Measurements from ENCODE around the gene SHLD1.
A peak's percentile ranks its signal among the peaks of the same experiment; 100 is the strongest.
"Not testable (repeated sequence)": the region's sequence is repeated elsewhere in the genome, so short reads cannot be mapped to it uniquely, and the experiment has no call there.

SHLD1 gene, protein sequence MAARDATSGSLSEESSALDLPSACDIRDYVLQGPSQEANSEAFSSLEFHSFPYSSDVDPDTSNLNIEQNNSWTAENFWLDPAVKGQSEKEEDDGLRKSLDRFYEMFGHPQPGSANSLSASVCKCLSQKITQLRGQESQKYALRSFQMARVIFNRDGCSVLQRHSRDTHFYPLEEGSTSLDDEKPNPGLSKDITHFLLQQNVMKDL

DNA sequence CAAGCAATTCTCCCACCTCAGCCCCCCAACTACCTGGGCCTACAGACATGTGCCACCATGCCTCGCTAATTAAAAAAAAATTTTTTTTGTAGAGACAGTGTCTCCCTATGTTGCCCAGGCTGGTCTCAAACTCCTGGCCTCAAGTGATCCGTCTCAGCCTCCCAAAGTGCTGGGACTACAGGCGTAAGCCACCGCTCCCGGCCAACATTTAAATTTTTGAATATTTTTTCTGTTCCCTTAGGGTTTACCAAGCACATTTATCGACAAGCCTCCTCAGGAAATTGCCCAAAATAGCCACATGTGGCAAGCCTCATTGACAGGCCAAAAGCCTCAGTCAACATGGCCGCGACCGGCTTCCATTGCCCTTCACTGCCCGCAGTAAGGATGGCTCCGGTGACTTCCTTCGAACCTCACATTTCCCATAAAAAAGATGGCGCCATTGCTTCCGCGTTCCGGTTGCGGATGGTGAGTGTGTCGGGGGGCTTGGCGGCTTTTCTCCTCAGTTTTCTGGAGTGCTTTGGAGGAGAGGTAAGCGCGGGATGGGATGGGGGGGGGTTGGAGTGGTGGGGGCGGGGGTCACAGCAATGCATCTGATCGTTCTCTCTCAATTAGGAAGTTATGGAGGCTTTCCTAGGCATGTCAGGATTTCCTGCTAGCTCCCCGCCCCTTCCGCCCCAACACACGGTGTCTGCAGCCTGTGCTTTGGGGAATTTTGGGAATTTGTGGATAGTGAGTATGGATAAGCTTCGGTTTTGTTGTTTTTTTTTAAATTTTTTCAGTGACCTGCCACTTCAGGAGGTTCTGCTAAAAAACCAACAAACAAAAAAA, at the start of gene SHLD1:
Gene SHLD1 (plus strand): TSS at position 450 of the 828 bp plus-strand sequence. CDS start 22,465 bp downstream, outside the sequence.
- DNase-seq: peak; percentile 84 to 87

DNA sequence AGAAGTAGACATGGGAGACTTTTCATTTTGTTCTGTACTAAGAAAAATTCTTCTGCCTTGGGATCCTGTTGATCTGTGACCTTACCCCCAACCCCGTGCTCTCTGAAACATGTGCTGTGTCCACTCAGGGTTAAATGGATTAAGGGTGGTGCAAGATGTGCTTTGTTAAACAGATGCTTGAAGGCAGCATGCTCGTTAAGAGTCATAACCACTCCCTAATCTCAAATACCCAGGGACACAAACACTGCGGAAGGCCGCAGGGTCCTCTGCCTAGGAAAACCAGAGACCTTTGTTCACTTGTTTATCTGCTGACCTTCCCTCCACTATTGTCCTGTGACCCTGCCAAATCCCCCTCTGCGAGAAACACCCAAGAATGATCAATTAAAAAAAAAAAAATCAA, 47.9 kb upstream of the SHLD1 start:
- DNase-seq: not testable (repeated sequence)

DNA sequence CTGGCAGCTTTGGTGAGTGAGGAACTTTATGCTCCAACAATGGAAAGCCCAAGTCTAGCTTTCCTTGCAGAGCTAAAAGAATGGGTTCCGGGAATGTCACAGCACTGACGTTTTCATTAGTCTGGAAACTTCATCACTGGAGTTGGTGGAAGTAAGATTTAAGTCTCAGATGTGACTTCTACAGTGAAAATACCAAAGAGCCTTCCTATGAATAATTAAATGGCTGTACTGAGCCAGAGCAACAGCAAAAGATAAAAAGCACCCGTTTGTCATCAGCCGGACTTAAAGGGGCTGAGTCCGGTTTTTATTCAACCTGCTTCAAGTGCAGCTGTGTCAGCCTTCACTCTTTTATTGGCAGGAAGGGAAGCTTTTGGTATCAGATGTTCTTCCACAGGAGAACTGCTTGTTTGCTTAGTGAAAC, 46.5 kb upstream of the SHLD1 start:
- DNase-seq: no peak

GRCh38 chr20:5705827-5706226, 44.4 kb upstream of the SHLD1 start:
- DNase-seq: no peak

GRCh38 chr20:5706797-5707196, 43.4 kb upstream of the SHLD1 start:
- no peak for DNase-seq

- no peak for DNase-seq
Measured at GRCh38 chr20:5710551-5710950, 39.6 kb upstream of the SHLD1 start.

DNA sequence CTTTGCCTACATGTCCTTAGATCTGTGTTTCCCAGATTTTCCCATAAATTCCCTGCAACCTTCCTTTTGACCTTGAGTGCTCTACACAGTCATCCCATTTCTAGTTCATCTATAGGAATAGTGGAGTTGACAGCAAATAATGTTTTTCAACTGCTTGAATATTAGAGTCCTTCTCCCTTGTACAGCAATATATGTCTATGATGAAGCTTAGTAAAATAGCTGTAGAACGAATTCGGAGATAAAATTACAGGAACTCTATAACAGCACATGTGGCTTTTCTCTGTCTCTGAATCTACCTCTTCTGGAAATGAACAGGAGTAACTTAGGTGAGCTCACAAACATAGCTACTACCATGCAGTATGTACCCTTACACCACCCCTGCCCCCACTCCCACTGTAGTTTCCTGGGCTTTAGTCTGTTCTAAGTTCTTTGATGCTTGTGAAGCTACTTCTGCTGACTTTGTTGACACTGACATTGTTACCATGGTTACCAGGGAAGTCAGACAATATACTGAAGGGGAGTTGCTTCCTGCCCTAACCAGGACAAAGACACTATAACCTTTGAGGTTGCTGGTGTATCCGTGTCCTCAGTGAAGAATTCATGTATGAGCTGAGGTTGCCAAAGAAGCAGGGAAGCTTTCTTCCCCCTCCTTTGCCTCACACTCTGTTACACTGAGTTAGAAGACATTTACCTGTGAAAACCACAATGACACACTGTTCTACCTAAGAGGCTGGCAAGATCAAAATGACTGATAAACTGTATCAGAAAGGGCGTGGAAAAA, 35.8 kb upstream of the SHLD1 start:
- DNase-seq: peak; percentile 92 to 93

- DNase-seq: peak in 1 of 2 donors; percentile 11
Measured at GRCh38 chr20:5715071-5715841, 34.9 kb upstream of the SHLD1 start.

DNA sequence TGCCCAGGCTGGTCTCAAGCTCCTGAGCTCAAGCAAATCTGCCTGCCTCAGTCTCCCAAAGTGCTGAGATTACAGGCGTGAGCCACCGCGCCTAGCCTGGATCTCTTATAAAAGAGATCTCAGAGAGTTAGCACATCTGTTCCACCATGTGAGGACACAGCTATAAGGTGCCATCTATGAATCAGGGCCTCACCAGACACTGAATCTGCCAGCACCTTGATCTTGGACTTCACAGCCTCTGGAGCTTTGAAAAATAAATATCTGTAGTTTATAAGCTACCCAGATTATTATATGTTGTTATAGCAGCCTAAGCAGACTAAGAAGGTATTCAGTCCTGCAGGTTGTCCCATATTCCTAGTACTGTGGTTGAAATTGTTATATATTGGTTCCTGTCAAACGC, 33.2 kb upstream of the SHLD1 start:
- DNase-seq: no peak

DNA sequence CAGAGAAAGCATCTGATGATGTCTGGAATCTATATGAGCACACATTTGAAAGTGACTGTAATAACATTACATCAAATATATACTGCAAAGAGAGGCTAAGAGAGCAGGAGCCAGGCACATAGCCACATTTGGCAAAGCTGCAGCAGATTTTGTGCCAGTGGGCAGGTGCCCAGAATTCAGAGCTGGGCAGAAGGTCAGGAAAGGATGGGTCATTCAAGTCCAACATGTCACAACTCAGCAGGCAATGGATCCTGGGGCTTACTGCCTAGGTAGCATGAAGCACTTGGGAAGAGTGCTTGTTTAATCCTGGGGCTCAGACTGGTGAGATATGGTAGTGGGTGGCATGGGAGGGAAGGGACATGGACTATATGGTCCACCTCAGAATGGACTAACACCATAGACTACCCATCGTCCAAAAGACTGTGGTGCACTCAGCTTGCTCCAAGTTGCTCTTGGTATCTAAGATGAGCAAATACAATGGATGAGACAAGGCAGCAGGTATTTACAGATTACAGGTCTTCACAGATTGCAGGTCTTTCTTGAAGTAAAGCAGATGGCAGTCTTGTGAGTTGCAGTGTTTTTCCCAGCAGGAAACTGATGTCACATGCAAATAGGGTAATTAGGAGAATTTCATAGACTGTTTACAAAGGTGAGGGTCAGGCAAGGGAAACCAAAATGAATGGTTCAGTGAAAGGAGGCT, 31.2 kb upstream of the SHLD1 start:
- DNase-seq: no peak

DNA sequence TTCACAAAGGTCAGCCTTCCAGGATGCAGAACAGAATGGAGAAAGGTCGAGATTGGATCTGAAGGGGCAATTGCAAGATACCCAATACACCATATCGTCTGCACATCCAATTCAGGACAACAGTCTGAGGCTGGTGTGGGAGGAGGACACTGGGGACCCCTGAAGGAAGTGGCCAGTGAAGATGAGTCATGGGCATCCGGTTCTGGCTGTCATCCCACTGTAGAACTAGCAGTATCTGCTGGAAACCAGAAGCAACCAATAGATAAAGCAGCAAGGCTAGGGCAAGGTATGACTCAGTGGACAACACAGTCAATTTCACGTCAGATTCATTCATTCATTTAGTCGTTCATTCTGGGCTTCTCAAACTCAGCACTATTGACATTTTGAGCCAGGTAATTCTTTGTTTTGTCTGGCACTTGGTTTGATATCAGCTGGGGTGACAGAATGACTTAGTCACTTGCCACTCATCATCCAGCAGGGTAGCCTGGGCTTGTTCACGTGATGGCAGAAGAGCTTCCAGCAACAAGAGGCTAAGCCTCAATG, 30.3 kb upstream of the SHLD1 start:
- no peak for DNase-seq

GRCh38 chr20:5720696-5721095, 29.5 kb upstream of the SHLD1 start:
- DNase-seq: no peak

GRCh38 chr20:5721356-5721755, 28.8 kb upstream of the SHLD1 start:
- not testable (repeated sequence) for DNase-seq

GRCh38 chr20:5722927-5723326, 27.3 kb upstream of the SHLD1 start:
- DNase-seq: peak in 1 of 2 donors; percentile 25

GRCh38 chr20:5725183-5725463, 25.1 kb upstream of the SHLD1 start:
- not testable (repeated sequence) for DNase-seq

GRCh38 chr20:5727018-5727515, 23.1 kb upstream of the SHLD1 start:
- no peak for DNase-seq

GRCh38 chr20:5729348-5729747, 20.9 kb upstream of the SHLD1 start:
- no peak for DNase-seq

- no peak for DNase-seq
Measured at GRCh38 chr20:5730131-5730530, 20.1 kb upstream of the SHLD1 start.

- no peak for DNase-seq
Measured at GRCh38 chr20:5731753-5732366, 18.3 kb upstream of the SHLD1 start.

- no peak for DNase-seq
Measured at GRCh38 chr20:5734602-5735001, 15.6 kb upstream of the SHLD1 start.

- no peak for DNase-seq
Measured at GRCh38 chr20:5735845-5736510, 14.2 kb upstream of the SHLD1 start.

Measured in CD4-positive, alpha-beta T cell treated with Interleukin-1 beta for 1 hour (primary cell).